ENCODE results near the gene TXK.
"Not testable (repeated sequence)": the region's sequence is repeated elsewhere in the genome, so short reads cannot be mapped to it uniquely, and the experiment has no call there.

Gene TXK

GRCh38 chr4:48134081-48134480, at the start of gene TXK:
TXK (minus strand) TSS chr4:48134250; CDS start chr4:48134170, 80 bp downstream.
- DNase-seq (ENCODE audit: low read depth): no peak

- DNase-seq (ENCODE audit: low read depth): no peak
Observed at GRCh38 chr4:48180234-48180633, 46.2 kb upstream of the TXK start.

- DNase-seq (ENCODE audit: low read depth): no peak
Observed at GRCh38 chr4:48178931-48179330, 44.9 kb upstream of the TXK start.

- DNase-seq (ENCODE audit: low read depth): no peak
Observed at GRCh38 chr4:48175806-48176205, 41.8 kb upstream of the TXK start.

- DNase-seq (ENCODE audit: low read depth): no peak
Observed at GRCh38 chr4:48175328-48175727, 41.3 kb upstream of the TXK start.

- DNase-seq (ENCODE audit: low read depth): no peak
Observed at GRCh38 chr4:48173056-48173991, 39.3 kb upstream of the TXK start.

GRCh38 chr4:48172651-48173050, 38.6 kb upstream of the TXK start:
- no peak for DNase-seq (ENCODE audit: low read depth)

- no peak for DNase-seq (ENCODE audit: low read depth)
Observed at GRCh38 chr4:48169636-48170035, 35.6 kb upstream of the TXK start.

GRCh38 chr4:48167538-48168263, 33.7 kb upstream of the TXK start:
- DNase-seq (ENCODE audit: low read depth): no peak

- not testable (repeated sequence) for DNase-seq (ENCODE audit: low read depth)
Observed at GRCh38 chr4:48164561-48164960, 30.5 kb upstream of the TXK start.

- DNase-seq (ENCODE audit: low read depth): no peak
Observed at GRCh38 chr4:48163746-48164145, 29.7 kb upstream of the TXK start.

- DNase-seq (ENCODE audit: low read depth): no peak
Observed at GRCh38 chr4:48162162-48162561, 28.1 kb upstream of the TXK start.

- no peak for DNase-seq (ENCODE audit: low read depth)
Observed at GRCh38 chr4:48157271-48157670, 23.2 kb upstream of the TXK start.

GRCh38 chr4:48156423-48156822, 22.4 kb upstream of the TXK start:
- DNase-seq (ENCODE audit: low read depth): no peak

- DNase-seq (ENCODE audit: low read depth): no peak
Observed at GRCh38 chr4:48153791-48154550, 19.9 kb upstream of the TXK start.

GRCh38 chr4:48152259-48152658, 18.2 kb upstream of the TXK start:
- DNase-seq (ENCODE audit: low read depth): no peak

- no peak for DNase-seq (ENCODE audit: low read depth)
Observed at GRCh38 chr4:48149827-48150370, 15.8 kb upstream of the TXK start.

GRCh38 chr4:48147621-48148020, 13.6 kb upstream of the TXK start:
- no peak for DNase-seq (ENCODE audit: low read depth)

GRCh38 chr4:48141048-48141447, 7.0 kb upstream of the TXK start:
- no peak for DNase-seq (ENCODE audit: low read depth)

- DNase-seq (ENCODE audit: low read depth): no peak
Observed at GRCh38 chr4:48139691-48140090, 5.6 kb upstream of the TXK start.

- no peak for DNase-seq (ENCODE audit: low read depth)
Observed at GRCh38 chr4:48138936-48139335, 4.9 kb upstream of the TXK start.

- no peak for DNase-seq (ENCODE audit: low read depth)
Observed at GRCh38 chr4:48138511-48138910, 4.5 kb upstream of the TXK start.
